Measurements from ENCODE around the gene TYRP1.

The TYRP1 gene

GRCh38 chr9:12739014-12739652 is 45.9 kb downstream of the TYRP1 start:
- DNase-seq, result peak; percentile 72
- Histone ChIP-seq H3K79me1 (ENCODE audit: low read length) (no peaks in the 10 kb centered on the region), H3K27me3 (ENCODE audit: insufficient read depth, low read length, poor library complexity) (no peaks in the 10 kb centered on the region), H3K4me3 (ENCODE audit: low read length) (no peak overlapping the region), H3K4ac (ENCODE audit: low read depth, low read length) (no peak overlapping the region), H3K18ac (ENCODE audit: low read length) (no peak overlapping the region), H3K4me2 (ENCODE audit: low read length) (no peak overlapping the region), H3K79me2 (ENCODE audit: control insufficient read depth, insufficient read depth, low read length) (no peaks in the 10 kb centered on the region), H3K9ac (ENCODE audit: low read length) (no peak overlapping the region), H4K5ac (ENCODE audit: low read length) (no peak overlapping the region), H3K27ac (ENCODE audit: low read depth, low read length) (no peak overlapping the region), H2AK5ac (ENCODE audit: low read length) (no peak overlapping the region), H3K23ac (ENCODE audit: low read length) (no peak overlapping the region), H3K4me1 (ENCODE audit: control insufficient read depth, low read depth, low read length) (no peaks in the 10 kb centered on the region), H4K8ac (ENCODE audit: low read depth, low read length) (no peak overlapping the region), H2BK15ac (replicated peaks; ENCODE audit: low read depth) (no peak overlapping the region), H3K36me3 (ENCODE audit: control insufficient read depth, insufficient read depth, low read length) (no peaks in the 10 kb centered on the region), H2BK5ac (ENCODE audit: low read length) (no peak overlapping the region), H3K56ac (ENCODE audit: low read length) (no peak overlapping the region), H2BK120ac (ENCODE audit: low read depth, low read length) (no peak overlapping the region)

- H2BK120ac ChIP-seq (ENCODE audit: low read depth, low read length), result no peak overlapping the region
- H3K27me3 ChIP-seq (ENCODE audit: insufficient read depth, low read length, poor library complexity), result no peaks in the 10 kb centered on the region
- no peak overlapping the region for H2BK5ac ChIP-seq (ENCODE audit: low read length)
- H3K23ac ChIP-seq (ENCODE audit: low read length), result no peak overlapping the region
- no peak overlapping the region for H3K18ac ChIP-seq (ENCODE audit: low read length)
- no peak overlapping the region for H3K4me2 ChIP-seq (ENCODE audit: low read length)
- H3K56ac ChIP-seq (ENCODE audit: low read length), result no peak overlapping the region
- no peak overlapping the region for H3K27ac ChIP-seq (ENCODE audit: low read depth, low read length)
- H3K9ac ChIP-seq (ENCODE audit: low read length), result no peak overlapping the region
- no peak overlapping the region for H2BK15ac ChIP-seq (replicated peaks; ENCODE audit: low read depth)
- H4K5ac ChIP-seq (ENCODE audit: low read length), result no peak overlapping the region
- no peak overlapping the region for H3K4ac ChIP-seq (ENCODE audit: low read depth, low read length)
- no CpG with 5 or more reads among the region's 2 CpGs for WGBS (ENCODE audit: extremely low coverage, insufficient coverage, low lambda C conversion rate)
- H3K36me3 ChIP-seq (ENCODE audit: control insufficient read depth, insufficient read depth, low read length), result no peaks in the 10 kb centered on the region
- no peak overlapping the region for H2AK5ac ChIP-seq (ENCODE audit: low read length)
- peak overlapping the region; percentile 40 for H4K8ac ChIP-seq (ENCODE audit: low read depth, low read length)
- no peaks in the 10 kb centered on the region for H3K4me1 ChIP-seq (ENCODE audit: control insufficient read depth, low read depth, low read length)
- H3K79me2 ChIP-seq (ENCODE audit: control insufficient read depth, insufficient read depth, low read length), result no peaks in the 10 kb centered on the region
- DNase-seq, result no peak
- H3K79me1 ChIP-seq (ENCODE audit: low read length), result no peaks in the 10 kb centered on the region
- no peak overlapping the region for H3K4me3 ChIP-seq (ENCODE audit: low read length)
These were observed 47.7 kb downstream of the TYRP1 start for GRCh38 chr9:12740845-12741244.

- Histone ChIP-seq H3K9ac (ENCODE audit: low read length) (no peak overlapping the region), H3K4me2 (ENCODE audit: low read length) (no peak overlapping the region), H3K27me3 (ENCODE audit: insufficient read depth, low read length, poor library complexity) (no peaks in the 10 kb centered on the region), H3K79me1 (ENCODE audit: low read length) (no peaks in the 10 kb centered on the region), H2AK5ac (ENCODE audit: low read length) (no peak overlapping the region), H3K4me1 (ENCODE audit: control insufficient read depth, low read depth, low read length) (no peaks in the 10 kb centered on the region), H2BK15ac (replicated peaks; ENCODE audit: low read depth) (no peak overlapping the region), H3K79me2 (ENCODE audit: control insufficient read depth, insufficient read depth, low read length) (no peaks in the 10 kb centered on the region), H3K36me3 (ENCODE audit: control insufficient read depth, insufficient read depth, low read length) (no peaks in the 10 kb centered on the region), H2BK5ac (ENCODE audit: low read length) (no peak overlapping the region), H3K18ac (ENCODE audit: low read length) (no peak overlapping the region), H3K4me3 (ENCODE audit: low read length) (no peak overlapping the region), H3K4ac (ENCODE audit: low read depth, low read length) (no peak overlapping the region), H4K5ac (ENCODE audit: low read length) (no peak overlapping the region), H2BK120ac (ENCODE audit: low read depth, low read length) (no peak overlapping the region), H3K23ac (ENCODE audit: low read length) (no peak overlapping the region), H3K56ac (ENCODE audit: low read length) (no peak overlapping the region), H3K27ac (ENCODE audit: low read depth, low read length) (no peak overlapping the region), H4K8ac (ENCODE audit: low read depth, low read length) (no peak overlapping the region)
- no peak for DNase-seq
- WGBS (ENCODE audit: extremely low coverage, insufficient coverage, low lambda C conversion rate), result no CpG with 5 or more reads among the region's 1 CpG
These were observed 54.8 kb downstream of the TYRP1 start for GRCh38 chr9:12748016-12748415.

- Histone ChIP-seq H3K23ac (ENCODE audit: low read length) (no peak overlapping the region), H3K9ac (ENCODE audit: low read length) (no peak overlapping the region)
These were observed 55.8 kb downstream of the TYRP1 start for GRCh38 chr9:12748954-12749353.

DNA sequence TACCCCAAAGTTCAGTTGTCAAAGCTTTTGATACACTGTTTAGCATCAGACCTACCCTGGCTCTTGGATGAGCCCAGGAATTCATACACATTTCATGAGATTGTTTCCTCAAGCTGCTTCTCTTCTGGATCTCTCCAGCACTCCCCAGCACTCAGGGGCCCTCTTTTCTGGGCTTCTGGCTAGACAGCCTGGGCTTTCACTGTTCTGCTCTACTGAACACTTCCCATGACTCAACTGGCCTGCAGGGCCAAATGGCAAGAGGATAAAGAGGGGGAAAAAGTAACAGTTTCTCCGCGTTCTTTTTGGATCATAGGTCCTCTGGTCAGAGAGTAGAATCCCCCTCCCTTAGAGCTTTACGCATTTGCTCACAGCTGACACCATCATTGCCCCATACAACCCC is 60.7 kb downstream of the TYRP1 start:
- H3K56ac ChIP-seq (ENCODE audit: low read length), result no peak overlapping the region
- no peaks in the 10 kb centered on the region for H3K4me1 ChIP-seq (ENCODE audit: control insufficient read depth, low read depth, low read length)
- H3K27me3 ChIP-seq (ENCODE audit: insufficient read depth, low read length, poor library complexity), result no peaks in the 10 kb centered on the region
- no CpG with 5 or more reads among the region's 3 CpGs for WGBS (ENCODE audit: extremely low coverage, insufficient coverage, low lambda C conversion rate)
- no peak for DNase-seq
- no peaks in the 10 kb centered on the region for H3K36me3 ChIP-seq (ENCODE audit: control insufficient read depth, insufficient read depth, low read length)
- H4K8ac ChIP-seq (ENCODE audit: low read depth, low read length), result no peak overlapping the region
- H3K4me3 ChIP-seq (ENCODE audit: low read length), result no peak overlapping the region
- no peak overlapping the region for H3K4me2 ChIP-seq (ENCODE audit: low read length)
- H3K79me2 ChIP-seq (ENCODE audit: control insufficient read depth, insufficient read depth, low read length), result no peaks in the 10 kb centered on the region
- no peak overlapping the region for H3K23ac ChIP-seq (ENCODE audit: low read length)
- no peak overlapping the region for H2BK5ac ChIP-seq (ENCODE audit: low read length)
- no peak overlapping the region for H2AK5ac ChIP-seq (ENCODE audit: low read length)
- H3K79me1 ChIP-seq (ENCODE audit: low read length), result no peaks in the 10 kb centered on the region
- H3K4ac ChIP-seq (ENCODE audit: low read depth, low read length), result no peak overlapping the region
- no peak overlapping the region for H3K18ac ChIP-seq (ENCODE audit: low read length)
- no peak overlapping the region for H2BK15ac ChIP-seq (replicated peaks; ENCODE audit: low read depth)
- no peak overlapping the region for H3K9ac ChIP-seq (ENCODE audit: low read length)
- no peak overlapping the region for H2BK120ac ChIP-seq (ENCODE audit: low read depth, low read length)
- H4K5ac ChIP-seq (ENCODE audit: low read length), result no peak overlapping the region
- no peak overlapping the region for H3K27ac ChIP-seq (ENCODE audit: low read depth, low read length)

More at GRCh38 chr9:12748954-12749353, 55.8 kb downstream of the TYRP1 start:
- H3K56ac ChIP-seq (ENCODE audit: low read length), result no peak overlapping the region
- H3K4ac ChIP-seq (ENCODE audit: low read depth, low read length), result no peak overlapping the region
- H3K79me2 ChIP-seq (ENCODE audit: control insufficient read depth, insufficient read depth, low read length), result no peaks in the 10 kb centered on the region
- no peak for DNase-seq
- H2BK15ac ChIP-seq (replicated peaks; ENCODE audit: low read depth), result no peak overlapping the region
- H3K27me3 ChIP-seq (ENCODE audit: insufficient read depth, low read length, poor library complexity), result no peaks in the 10 kb centered on the region
- no peaks in the 10 kb centered on the region for H3K36me3 ChIP-seq (ENCODE audit: control insufficient read depth, insufficient read depth, low read length)
- H3K4me1 ChIP-seq (ENCODE audit: control insufficient read depth, low read depth, low read length), result no peaks in the 10 kb centered on the region
- H3K4me2 ChIP-seq (ENCODE audit: low read length), result no peak overlapping the region
- H2BK120ac ChIP-seq (ENCODE audit: low read depth, low read length), result no peak overlapping the region
- no peak overlapping the region for H3K18ac ChIP-seq (ENCODE audit: low read length)
- H4K8ac ChIP-seq (ENCODE audit: low read depth, low read length), result no peak overlapping the region
- H3K27ac ChIP-seq (ENCODE audit: low read depth, low read length), result no peak overlapping the region
- no peak overlapping the region for H2AK5ac ChIP-seq (ENCODE audit: low read length)
- no peak overlapping the region for H2BK5ac ChIP-seq (ENCODE audit: low read length)
- H3K79me1 ChIP-seq (ENCODE audit: low read length), result no peaks in the 10 kb centered on the region
- H4K5ac ChIP-seq (ENCODE audit: low read length), result no peak overlapping the region
- no peak overlapping the region for H3K4me3 ChIP-seq (ENCODE audit: low read length)

- Histone ChIP-seq H3K4me3 (ENCODE audit: low read length) (no peak overlapping the region), H3K9ac (ENCODE audit: low read length) (no peak overlapping the region), H3K18ac (ENCODE audit: low read length) (no peak overlapping the region), H4K8ac (ENCODE audit: low read depth, low read length) (no peak overlapping the region), H2BK120ac (ENCODE audit: low read depth, low read length) (no peak overlapping the region), H3K4me1 (ENCODE audit: control insufficient read depth, low read depth, low read length) (no peaks in the 10 kb centered on the region), H2BK15ac (replicated peaks; ENCODE audit: low read depth) (no peak overlapping the region), H3K36me3 (ENCODE audit: control insufficient read depth, insufficient read depth, low read length) (no peaks in the 10 kb centered on the region), H3K23ac (ENCODE audit: low read length) (no peak overlapping the region), H2AK5ac (ENCODE audit: low read length) (no peak overlapping the region), H3K56ac (ENCODE audit: low read length) (no peak overlapping the region), H3K79me2 (ENCODE audit: control insufficient read depth, insufficient read depth, low read length) (no peaks in the 10 kb centered on the region), H2BK5ac (ENCODE audit: low read length) (no peak overlapping the region), H3K27ac (ENCODE audit: low read depth, low read length) (no peak overlapping the region), H3K4me2 (ENCODE audit: low read length) (no peak overlapping the region), H3K79me1 (ENCODE audit: low read length) (no peaks in the 10 kb centered on the region), H4K5ac (ENCODE audit: low read length) (no peak overlapping the region), H3K27me3 (ENCODE audit: insufficient read depth, low read length, poor library complexity) (no peaks in the 10 kb centered on the region), H3K4ac (ENCODE audit: low read depth, low read length) (no peak overlapping the region)
- no peak for DNase-seq
- WGBS (ENCODE audit: extremely low coverage, insufficient coverage, low lambda C conversion rate), result no CpG with 5 or more reads among the region's 1 CpG
These were observed 66.6 kb downstream of the TYRP1 start for GRCh38 chr9:12759761-12760160.
